Nephron progenitor cell (in vitro differentiated cells): ENCODE measurements around the gene BABAM2.

ENCODE experiments used
- DNase-seq: peaks from one replicate; pipeline ENCODE4 v3.0.0; 2021
- H3K27ac Mint-ChIP-seq: 2 replicates; pipeline ENCODE4 v1.8.0; 2021; ENCODE audit warnings: mild to moderate bottlenecking, moderate library complexity, mixed read lengths
- H3K27me3 Mint-ChIP-seq: 2 replicates; pipeline ENCODE4 v1.8.0; 2021; ENCODE audit warnings: mild to moderate bottlenecking, low read depth, mixed read lengths; ENCODE audit not compliant: poor library complexity
- H3K36me3 Mint-ChIP-seq: 2 replicates; pipeline ENCODE4 v1.8.0; 2021; ENCODE audit warnings: low read depth, mixed read lengths
- H3K4me1 Mint-ChIP-seq: 2 replicates; pipeline ENCODE4 v1.8.0; 2021; ENCODE audit warnings: mixed read lengths
- H3K4me3 Mint-ChIP-seq: 2 replicates; pipeline ENCODE4 v1.8.0; 2021; ENCODE audit warnings: mild to moderate bottlenecking, moderate library complexity, mixed read lengths
- H3K9me3 Mint-ChIP-seq: 2 replicates; pipeline ENCODE4 v1.8.0; 2021; ENCODE audit warnings: mild to moderate bottlenecking, moderate library complexity, mixed read lengths
- CTCF ChIP-seq: fragments of 200-600 bp; sonication (generic); IDR thresholded peaks from 2 replicates; pipeline ENCODE4 v1.5.0; 2021; ENCODE audit warnings: antibody characterized with exemption

The BABAM2 gene

GRCh38 chr2:28348149-28348567 lies 457.6 kb downstream of the BABAM2 start:
- no peak for TF ChIP-seq CTCF
- Mint-ChIP-seq H3K4me3 (no peak overlapping the region), H3K27me3 (peaks cover 4% of the 10 kb centered on the region), H3K4me1 (peaks cover 57% of the 10 kb centered on the region), H3K36me3 (no peaks in the 10 kb centered on the region), H3K27ac (no peak overlapping the region), H3K9me3 (no peaks in the 10 kb centered on the region)
- DNase-seq: no peak

- DNase-seq: no peak
- Mint-ChIP-seq H3K4me3 (no peak overlapping the region), H3K4me1 (peaks cover 49% of the 10 kb centered on the region), H3K36me3 (no peaks in the 10 kb centered on the region), H3K27me3 (peaks cover 4% of the 10 kb centered on the region), H3K27ac (no peak overlapping the region), H3K9me3 (no peaks in the 10 kb centered on the region)
- no peak for TF ChIP-seq CTCF
Observed at GRCh38 chr2:28348921-28349320, 458.4 kb downstream of the BABAM2 start.

- no peak for DNase-seq
- H3K4me3 Mint-ChIP-seq: no peak overlapping the region
- H3K9me3 Mint-ChIP-seq: no peaks in the 10 kb centered on the region
- peaks cover 4% of the 10 kb centered on the region for H3K27me3 Mint-ChIP-seq
- TF ChIP-seq CTCF: no peak
- H3K27ac Mint-ChIP-seq: no peak overlapping the region
- peaks cover 45% of the 10 kb centered on the region for H3K4me1 Mint-ChIP-seq
- H3K36me3 Mint-ChIP-seq: no peaks in the 10 kb centered on the region
Observed at GRCh38 chr2:28349546-28350165, 459.1 kb downstream of the BABAM2 start.

GRCh38 chr2:28350196-28350595 lies 459.7 kb downstream of the BABAM2 start:
- no peak overlapping the region for H3K27ac Mint-ChIP-seq
- no peak for DNase-seq
- H3K36me3 Mint-ChIP-seq: no peaks in the 10 kb centered on the region
- no peak for TF ChIP-seq CTCF
- no peak overlapping the region for H3K4me3 Mint-ChIP-seq
- peaks cover 48% of the 10 kb centered on the region for H3K4me1 Mint-ChIP-seq
- no peaks in the 10 kb centered on the region for H3K9me3 Mint-ChIP-seq
- H3K27me3 Mint-ChIP-seq: peaks cover 4% of the 10 kb centered on the region

DNA sequence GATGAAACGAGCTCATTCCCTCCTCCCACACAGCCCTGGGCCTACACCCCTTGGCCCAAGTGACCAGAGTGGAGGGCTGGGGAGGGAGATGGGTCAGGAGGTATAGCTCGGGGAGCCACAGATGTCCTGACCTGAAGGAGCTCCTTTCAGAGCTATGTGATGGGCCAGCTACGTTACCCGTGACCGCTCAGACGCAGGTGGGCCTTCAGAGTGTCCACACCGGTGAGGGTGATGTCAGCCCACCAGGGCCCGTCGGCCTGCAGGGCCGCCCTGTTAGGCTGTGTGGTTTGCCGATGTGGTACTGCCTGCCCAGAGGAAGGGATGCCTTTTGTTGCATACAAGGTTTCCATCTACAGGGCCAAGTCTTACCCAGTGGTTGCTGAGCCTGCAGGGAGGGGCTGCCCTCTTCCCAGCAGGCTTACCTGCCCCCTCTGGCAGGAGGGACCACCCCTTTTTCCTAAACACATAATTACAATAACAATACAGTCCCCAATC lies 460.3 kb downstream of the BABAM2 start:
- peaks cover 49% of the 10 kb centered on the region for H3K4me1 Mint-ChIP-seq
- no peak overlapping the region for H3K4me3 Mint-ChIP-seq
- no peak overlapping the region for H3K27ac Mint-ChIP-seq

More for the DNA sequence above, 460.3 kb downstream of the BABAM2 start:
- DNase-seq: no peak
- Mint-ChIP-seq H3K27me3 (peaks cover 4% of the 10 kb centered on the region), H3K36me3 (no peaks in the 10 kb centered on the region), H3K9me3 (no peaks in the 10 kb centered on the region)
- no peak for TF ChIP-seq CTCF
